DMS53 treated with DMSO at 0.1 percent for 48 hours (cell line): ENCODE measurements around the gene TNFRSF9.
"Not testable (repeated sequence)": the region's sequence is repeated elsewhere in the genome, so short reads cannot be mapped to it uniquely, and the experiment has no call there.

Experiments used
- DNase-seq: peaks from one replicate; lab custom pipeline; 2025; ENCODE audit not compliant: unreplicated experiment; lab: John Stamatoyannopoulos, UW

TNFRSF9 gene

GRCh38 chr1:7940745-7941436 lies at the start of gene TNFRSF9:
TNFRSF9 (minus strand) TSS chr1:7940839; CDS start chr1:7939994, 845 bp downstream.
- no peak for DNase-seq

GRCh38 chr1:7989762-7990428 lies 49.3 kb upstream of the TNFRSF9 start:
- DNase-seq, result no peak

- DNase-seq, result no peak
These were observed 47.9 kb upstream of the TNFRSF9 start for GRCh38 chr1:7988576-7988975.

GRCh38 chr1:7987528-7987927 lies 46.9 kb upstream of the TNFRSF9 start:
- no peak for DNase-seq

GRCh38 chr1:7985851-7986612 lies 45.4 kb upstream of the TNFRSF9 start:
- DNase-seq, result no peak

GRCh38 chr1:7984811-7985210 lies 44.2 kb upstream of the TNFRSF9 start:
- DNase-seq, result no peak

GRCh38 chr1:7983086-7983778 lies 42.6 kb upstream of the TNFRSF9 start:
- DNase-seq, result no peak

GRCh38 chr1:7980984-7981383 lies 40.3 kb upstream of the TNFRSF9 start:
- no peak for DNase-seq

GRCh38 chr1:7975212-7975865 lies 34.7 kb upstream of the TNFRSF9 start:
- DNase-seq, result peak; percentile 80

GRCh38 chr1:7973086-7973485 lies 32.4 kb upstream of the TNFRSF9 start:
- DNase-seq, result no peak

- no peak for DNase-seq
These were observed 31.6 kb upstream of the TNFRSF9 start for GRCh38 chr1:7972285-7972684.

- DNase-seq, result no peak
These were observed 30.4 kb upstream of the TNFRSF9 start for GRCh38 chr1:7971024-7971423.

GRCh38 chr1:7970246-7970645 lies 29.6 kb upstream of the TNFRSF9 start:
- no peak for DNase-seq

GRCh38 chr1:7967651-7968050 lies 27.0 kb upstream of the TNFRSF9 start:
- no peak for DNase-seq

- no peak for DNase-seq
These were observed 26.6 kb upstream of the TNFRSF9 start for GRCh38 chr1:7967196-7967595.

GRCh38 chr1:7964476-7964875 lies 23.8 kb upstream of the TNFRSF9 start:
- no peak for DNase-seq

- DNase-seq, result not testable (repeated sequence)
These were observed 23.2 kb upstream of the TNFRSF9 start for GRCh38 chr1:7963841-7964240.

GRCh38 chr1:7963378-7963730 lies 22.7 kb upstream of the TNFRSF9 start:
- DNase-seq, result not testable (repeated sequence)

- DNase-seq, result no peak
These were observed 22.2 kb upstream of the TNFRSF9 start for GRCh38 chr1:7962636-7963377.

GRCh38 chr1:7962014-7962335 lies 21.3 kb upstream of the TNFRSF9 start:
- no peak for DNase-seq
